ENCODE results near the gene COL8A2. TPM values are rescaled to one million over a fixed set of nuclear protein-coding genes. Genes with fewer than 3 reads are reported as not detected.

COL8A2 gene
- polyA plus RNA-seq, 3 donors = 0.90 to 3.0 (median 1.6) TPM

GRCh38 chr1:36099681-36100341, 25.2 kb downstream of the COL8A2 start:
- Mint-ChIP-seq H3K36me3 (peaks cover 7 to 20% of the 10 kb centered on the region in 2 donors), H3K4me3 (peak overlapping the region; percentile 38 to 74), H3K27ac (peak overlapping the region in 2 of 7 donors; percentile 5 to 68), H3K9me3 (peaks cover 0 to 4% (median 0%) of the 10 kb centered on the region in 7 donors), H3K27me3 (ENCODE audit: low read depth in 3 of 3) (peaks cover 0 to 8% (median 1%) of the 10 kb centered on the region in 3 donors), H3K4me1 (peaks cover 30% of the 10 kb centered on the region)
- intact Hi-C loops (cut with micrococcal nuclease) = loop anchor here (1.0 to 5.0 kb wide), 6 partner anchors 34 to 187 kb away; no protein-coding TSS in a partner anchor
- 39% methylated on average over 15 of the region's 18 CpGs for WGBS (ENCODE audit: insufficient coverage)
- TF ChIP-seq, protein P1, sequence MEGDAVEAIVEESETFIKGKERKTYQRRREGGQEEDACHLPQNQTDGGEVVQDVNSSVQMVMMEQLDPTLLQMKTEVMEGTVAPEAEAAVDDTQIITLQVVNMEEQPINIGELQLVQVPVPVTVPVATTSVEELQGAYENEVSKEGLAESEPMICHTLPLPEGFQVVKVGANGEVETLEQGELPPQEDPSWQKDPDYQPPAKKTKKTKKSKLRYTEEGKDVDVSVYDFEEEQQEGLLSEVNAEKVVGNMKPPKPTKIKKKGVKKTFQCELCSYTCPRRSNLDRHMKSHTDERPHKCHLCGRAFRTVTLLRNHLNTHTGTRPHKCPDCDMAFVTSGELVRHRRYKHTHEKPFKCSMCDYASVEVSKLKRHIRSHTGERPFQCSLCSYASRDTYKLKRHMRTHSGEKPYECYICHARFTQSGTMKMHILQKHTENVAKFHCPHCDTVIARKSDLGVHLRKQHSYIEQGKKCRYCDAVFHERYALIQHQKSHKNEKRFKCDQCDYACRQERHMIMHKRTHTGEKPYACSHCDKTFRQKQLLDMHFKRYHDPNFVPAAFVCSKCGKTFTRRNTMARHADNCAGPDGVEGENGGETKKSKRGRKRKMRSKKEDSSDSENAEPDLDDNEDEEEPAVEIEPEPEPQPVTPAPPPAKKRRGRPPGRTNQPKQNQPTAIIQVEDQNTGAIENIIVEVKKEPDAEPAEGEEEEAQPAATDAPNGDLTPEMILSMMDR (IDR thresholded peaks at IDR 0.05) = peak; percentile 90
- H3K36me3 ChIP-seq (replicated peaks in 1 of 2; ENCODE audit: control insufficient read depth in 1 of 2, insufficient read depth in 2 of 2, low read length in 2 of 2) = peaks cover 6 to 20% of the 10 kb centered on the region in 2 donors
- no peaks in the 10 kb centered on the region for H3K27me3 ChIP-seq (ENCODE audit: control insufficient read depth in 2 of 2, insufficient read depth in 2 of 2, low read length in 2 of 2)
- peak overlapping the region; percentile 52 for H2AFZ ChIP-seq (ENCODE audit: insufficient read depth, low read depth, low read length, poor library complexity, severe bottlenecking)
- peak; percentile 55 to 68 (median 66) for DNase-seq
- peak overlapping the region; percentile 38 for H3K4me2 ChIP-seq (replicated peaks; ENCODE audit: extremely low read depth, low read length, poor library complexity, severe bottlenecking)
- peak overlapping the region in 1 of 2 donors; percentile 26 for H3K27ac ChIP-seq (ENCODE audit: low read depth in 1 of 2, low read length in 2 of 2)
- no peaks in the 10 kb centered on the region for H3K79me2 ChIP-seq (ENCODE audit: insufficient read depth, low read length)
- H3K4me1 ChIP-seq (ENCODE audit: control insufficient read depth in 1 of 2, insufficient read depth in 2 of 2, low read length in 2 of 2) = peaks cover 22 to 26% of the 10 kb centered on the region in 2 donors
- peak overlapping the region in 1 of 3 experiments; percentile 24 for H3K4me3 ChIP-seq (replicated peaks in 1 of 3; ENCODE audit: low read depth in 2 of 3, low read length in 3 of 3)
- H3K9ac ChIP-seq (ENCODE audit: insufficient read depth, low read length, poor library complexity, severe bottlenecking) = no peak overlapping the region
- no peaks in the 10 kb centered on the region for H3K9me3 ChIP-seq (replicated peaks in 1 of 2; ENCODE audit: control insufficient read depth in 1 of 2, insufficient read depth in 1 of 2, low read length in 2 of 2)
- H4K20me1 ChIP-seq (ENCODE audit: insufficient read depth, low read length) = no peaks in the 10 kb centered on the region

DNA sequence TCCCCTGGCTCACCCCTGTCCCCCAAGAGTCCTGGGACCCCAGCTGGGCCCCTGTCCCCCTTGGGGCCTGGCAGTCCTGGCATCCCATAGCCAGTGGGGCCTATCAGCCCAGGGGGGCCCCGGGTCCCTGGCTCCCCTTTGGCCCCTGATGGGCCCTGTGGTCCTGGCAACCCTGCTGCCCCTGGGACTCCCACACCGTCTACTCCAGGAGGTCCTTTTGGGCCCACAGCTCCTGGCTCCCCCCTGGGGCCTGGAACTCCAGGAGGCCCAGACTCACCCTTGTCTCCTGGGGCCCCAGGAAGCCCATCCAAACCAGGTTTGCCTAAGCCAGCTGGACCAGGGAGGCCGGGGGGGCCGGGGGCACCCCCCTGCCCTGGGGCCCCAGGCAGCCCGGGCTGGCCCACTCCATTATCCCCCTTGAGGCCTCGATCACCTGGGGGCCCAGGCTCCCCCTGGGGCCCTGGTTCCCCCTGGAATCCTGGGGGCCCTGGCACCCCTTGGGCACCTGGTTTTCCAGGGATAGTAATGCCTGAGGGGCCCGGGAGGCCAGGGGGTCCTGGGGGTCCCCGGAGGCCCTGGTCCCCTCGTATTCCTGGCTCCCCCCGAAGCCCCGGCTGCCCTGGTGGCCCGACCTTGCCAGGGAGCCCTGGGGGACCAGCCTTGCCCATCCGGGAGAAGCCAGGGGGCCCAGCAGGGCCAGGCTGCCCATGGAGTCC, 26.2 kb downstream of the COL8A2 start:
- no peak overlapping the region for H3K4me3 ChIP-seq (replicated peaks in 1 of 3; ENCODE audit: low read depth in 2 of 3, low read length in 3 of 3)
- no peak overlapping the region for H3K4me2 ChIP-seq (replicated peaks; ENCODE audit: extremely low read depth, low read length, poor library complexity, severe bottlenecking)
- no peak overlapping the region for H2AFZ ChIP-seq (ENCODE audit: insufficient read depth, low read depth, low read length, poor library complexity, severe bottlenecking)
- no peaks in the 10 kb centered on the region for H3K27me3 ChIP-seq (ENCODE audit: control insufficient read depth in 2 of 2, insufficient read depth in 2 of 2, low read length in 2 of 2)
- H3K27ac ChIP-seq (ENCODE audit: low read depth in 1 of 2, low read length in 2 of 2) = peak overlapping the region in 1 of 2 donors; percentile 26
- DNase-seq = no peak
- no peaks in the 10 kb centered on the region for H3K9me3 ChIP-seq (replicated peaks in 1 of 2; ENCODE audit: control insufficient read depth in 1 of 2, insufficient read depth in 1 of 2, low read length in 2 of 2)
- Mint-ChIP-seq H3K27ac (no peak overlapping the region), H3K4me1 (peaks cover 39% of the 10 kb centered on the region), H3K4me3 (no peak overlapping the region), H3K36me3 (peaks cover 15 to 30% of the 10 kb centered on the region in 2 donors), H3K27me3 (ENCODE audit: low read depth in 3 of 3) (peaks cover 0 to 6% (median 1%) of the 10 kb centered on the region in 3 donors), H3K9me3 (peaks cover 0 to 4% (median 0%) of the 10 kb centered on the region in 7 donors)
- H3K36me3 ChIP-seq (replicated peaks in 1 of 2; ENCODE audit: control insufficient read depth in 1 of 2, insufficient read depth in 2 of 2, low read length in 2 of 2) = peaks cover 15 to 30% of the 10 kb centered on the region in 2 donors
- TF ChIP-seq, protein P1 (IDR thresholded peaks at IDR 0.05) = no peak
- peaks cover 30 to 36% of the 10 kb centered on the region in 2 donors for H3K4me1 ChIP-seq (ENCODE audit: control insufficient read depth in 1 of 2, insufficient read depth in 2 of 2, low read length in 2 of 2)
- H4K20me1 ChIP-seq (ENCODE audit: insufficient read depth, low read length) = no peaks in the 10 kb centered on the region
- H3K9ac ChIP-seq (ENCODE audit: insufficient read depth, low read length, poor library complexity, severe bottlenecking) = peak overlapping the region; percentile 15
- WGBS (ENCODE audit: insufficient coverage) = 97% methylated on average over 12 of the region's 13 CpGs
- no peaks in the 10 kb centered on the region for H3K79me2 ChIP-seq (ENCODE audit: insufficient read depth, low read length)
- intact Hi-C loops (cut with micrococcal nuclease) = loop anchor here (2.0 to 5.0 kb wide), 2 partner anchors 88 to 90 kb away; no protein-coding TSS in a partner anchor

Data from CD14-positive monocyte (primary cell).